Amygdala (tissue), 56 donors: ENCODE data around the gene C10orf90.
A peak's percentile ranks its signal among the peaks of the same experiment; 100 is the strongest.

ENCODE experiments used
- DNase-seq, 56 donors: peaks; one replicate each; lab custom pipeline; 2025; lab: John Stamatoyannopoulos, UW

Gene C10orf90

GRCh38 chr10:126405239-126405775 is 265.2 kb downstream of the C10orf90 start:
- DNase-seq = no peak

GRCh38 chr10:126402721-126403695 is 267.5 kb downstream of the C10orf90 start:
- DNase-seq = no peak

- no peak for DNase-seq
Measured at GRCh38 chr10:126400641-126401040, 269.9 kb downstream of the C10orf90 start.

GRCh38 chr10:126398924-126399323 is 271.6 kb downstream of the C10orf90 start:
- DNase-seq = no peak

- DNase-seq = no peak
Measured at GRCh38 chr10:126398383-126398743, 272.1 kb downstream of the C10orf90 start.

- no peak for DNase-seq
Measured at GRCh38 chr10:126397640-126398382, 272.7 kb downstream of the C10orf90 start.

GRCh38 chr10:126397156-126397555 is 273.3 kb downstream of the C10orf90 start:
- DNase-seq = no peak

GRCh38 chr10:126394948-126395347 is 275.5 kb downstream of the C10orf90 start:
- no peak for DNase-seq

GRCh38 chr10:126393076-126393475 is 277.4 kb downstream of the C10orf90 start:
- DNase-seq = no peak

GRCh38 chr10:126392469-126392868 is 278.0 kb downstream of the C10orf90 start:
- DNase-seq = no peak

GRCh38 chr10:126392068-126392467 is 278.4 kb downstream of the C10orf90 start:
- no peak for DNase-seq

- DNase-seq = peak in 7 of 56 donors; percentile 7 to 38 (median 11)
Measured at GRCh38 chr10:126391192-126391885, 279.2 kb downstream of the C10orf90 start.

GRCh38 chr10:126390324-126390723 is 280.2 kb downstream of the C10orf90 start:
- no peak for DNase-seq

- peak in 18 of 56 donors; percentile 10 to 72 (median 27) for DNase-seq
Measured at GRCh38 chr10:126387931-126388911, 282.3 kb downstream of the C10orf90 start, which contains the start of gene ADAM12. TSS of gene ADAM12 (minus strand) at chr10:126388477. CDS start at chr10:126388145, 332 bp downstream.

GRCh38 chr10:126387041-126387921 is 283.2 kb downstream of the C10orf90 start:
- peak in 35 of 56 donors; percentile 8 to 81 (median 46) for DNase-seq

- DNase-seq = no peak
Measured at GRCh38 chr10:126384269-126384873, 286.1 kb downstream of the C10orf90 start.

GRCh38 chr10:126380352-126381076 is 290.0 kb downstream of the C10orf90 start:
- no peak for DNase-seq
